Activated naive CD4-positive, alpha-beta T cell treated with anti-CD3 and anti-CD28 coated beads, Interleukin-2, amount 50 U/mL, for 16 hours (primary cell): ENCODE results near the gene ELF1.

ENCODE experiments used
- DNase-seq: peaks from one replicate; pipeline ENCODE4 v3.0.0-alpha.2; 2020

ELF1 gene

DNA sequence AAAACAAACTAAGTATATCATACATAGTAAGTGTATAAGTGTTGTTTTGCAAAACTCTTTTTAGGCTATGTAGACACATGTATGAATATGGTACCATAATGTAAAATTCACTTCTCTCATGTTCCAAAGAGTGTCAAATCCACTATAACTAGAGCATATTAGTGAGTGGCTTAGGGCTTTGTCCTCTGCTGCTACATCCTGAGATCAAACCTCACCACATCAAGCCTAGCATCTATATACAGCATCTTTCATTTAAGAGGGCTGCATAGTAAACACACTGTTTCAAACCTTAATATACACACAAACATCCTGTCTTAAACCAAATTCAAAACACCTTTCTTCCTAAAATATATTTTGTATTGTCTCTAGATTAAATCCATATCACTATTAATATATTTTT is 38.7 kb downstream of the ELF1 start:
- DNase-seq = no peak

DNA sequence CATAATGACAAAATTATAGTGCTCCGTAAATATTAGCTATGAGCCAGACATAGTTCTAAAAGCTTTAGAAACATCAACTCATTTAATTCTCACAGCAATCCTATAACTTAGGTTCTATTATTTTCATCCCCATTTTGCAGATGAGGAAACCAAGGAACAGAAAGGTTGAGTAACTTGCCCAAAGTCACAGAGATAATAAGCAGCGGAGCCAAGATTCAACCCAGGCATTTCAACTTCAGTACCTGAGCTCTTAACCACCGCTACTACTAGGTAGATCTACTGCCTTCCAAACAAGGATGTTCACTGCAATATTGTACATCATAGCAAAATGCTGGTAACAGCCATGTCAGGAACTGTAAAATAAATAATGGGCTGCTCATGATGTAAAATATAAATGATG is 39.9 kb downstream of the ELF1 start:
- DNase-seq = no peak

DNA sequence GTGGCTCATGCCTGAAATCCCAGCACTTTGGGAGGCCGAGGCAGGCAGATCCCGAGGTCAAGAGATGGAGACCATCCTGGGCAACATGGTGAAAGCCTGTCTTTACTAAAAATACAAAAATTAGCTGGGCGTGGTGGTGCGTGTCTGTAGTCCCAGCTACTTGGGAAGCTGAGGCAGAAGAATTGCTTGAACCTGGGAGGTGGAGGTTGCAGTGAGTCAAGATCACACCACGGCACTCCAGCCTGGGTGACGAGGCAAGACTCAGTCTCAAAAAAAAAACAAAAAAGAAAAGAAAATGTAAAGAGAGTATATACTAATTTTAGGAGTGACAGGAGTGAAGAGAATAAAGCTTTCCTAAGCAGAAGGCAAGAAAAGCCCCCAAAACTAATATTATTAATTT is 41.0 kb downstream of the ELF1 start:
- peak; percentile 29 for DNase-seq

DNA sequence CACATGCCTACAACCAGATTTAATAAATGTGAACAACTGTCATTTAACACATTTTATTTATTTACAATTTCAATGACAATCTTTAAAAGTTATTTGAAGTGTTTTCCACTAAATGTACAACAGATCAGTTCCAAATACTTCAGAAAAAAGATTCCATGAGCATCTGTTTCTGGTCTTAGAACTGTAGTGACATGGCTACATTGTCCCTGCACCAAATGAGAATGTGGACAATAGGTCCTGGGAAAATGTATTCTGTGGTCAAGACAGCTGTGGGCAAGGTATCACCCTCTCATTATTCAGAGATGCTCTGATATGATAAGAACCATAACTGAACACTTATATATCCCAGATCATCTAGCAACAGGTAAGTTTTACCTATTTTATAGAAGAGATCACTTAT is 43.7 kb downstream of the ELF1 start:
- DNase-seq = no peak

DNA sequence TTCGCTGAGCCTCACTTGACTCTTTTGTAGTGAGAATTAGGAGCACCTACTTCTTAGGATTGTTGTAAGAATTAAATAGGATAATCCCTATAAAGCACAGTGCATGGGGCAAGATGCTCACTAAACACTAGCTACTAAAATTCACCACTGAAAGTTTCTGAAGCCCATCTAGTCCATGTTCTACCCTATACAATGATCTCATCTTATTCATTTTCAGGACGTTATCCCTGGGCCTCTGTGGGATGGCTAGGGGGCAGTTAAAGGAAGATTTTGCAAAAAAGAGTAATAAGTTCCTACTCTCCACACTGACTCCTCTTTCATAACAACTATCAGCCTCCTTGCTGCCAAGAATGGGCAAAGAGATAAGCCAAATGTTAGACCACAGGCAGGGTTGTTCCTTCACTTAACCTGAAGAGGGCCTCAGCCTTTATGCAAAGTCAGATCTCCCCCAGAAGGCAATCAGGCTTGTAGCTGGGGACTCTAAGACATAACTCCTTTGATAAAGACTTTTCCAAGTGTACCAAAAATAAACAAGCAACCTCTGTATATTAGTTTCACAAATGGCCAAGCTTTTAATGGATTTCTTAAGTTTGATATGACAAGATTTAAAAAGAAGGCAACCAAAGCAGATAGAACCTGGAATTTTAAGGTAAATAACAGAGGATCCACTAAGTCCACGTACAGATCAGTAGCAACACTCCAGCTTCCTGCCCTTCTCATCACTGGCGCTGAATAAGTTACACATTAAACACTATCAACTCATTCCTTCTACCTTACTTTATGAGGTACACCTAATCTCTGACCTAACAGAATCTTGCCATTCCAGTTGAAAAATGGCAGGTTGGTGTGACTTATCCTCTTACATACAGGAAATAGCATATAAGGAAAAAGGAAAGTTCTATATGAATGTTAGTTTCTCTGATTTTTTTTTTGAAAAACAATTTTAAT is 44.4 kb downstream of the ELF1 start:
- peak; percentile 23 for DNase-seq

DNA sequence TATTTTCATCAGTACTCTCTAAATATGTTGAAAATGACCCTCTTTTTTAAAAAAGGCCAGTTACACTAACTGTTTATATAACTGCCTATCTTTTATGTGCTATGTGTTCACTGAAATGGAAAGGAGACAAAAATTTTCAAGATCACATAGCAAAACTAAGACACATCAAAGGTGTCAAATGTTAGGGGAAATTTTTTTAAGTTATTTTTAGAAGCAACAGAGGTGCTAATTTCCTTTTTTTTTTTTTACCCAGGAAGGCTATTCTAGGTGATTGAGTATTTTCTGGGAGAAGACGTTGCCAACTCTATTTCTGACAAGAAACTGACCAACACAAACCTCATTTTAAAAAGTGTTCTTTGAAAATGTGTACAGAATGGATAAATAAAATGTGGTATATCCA is 45.7 kb downstream of the ELF1 start:
- DNase-seq = no peak

DNA sequence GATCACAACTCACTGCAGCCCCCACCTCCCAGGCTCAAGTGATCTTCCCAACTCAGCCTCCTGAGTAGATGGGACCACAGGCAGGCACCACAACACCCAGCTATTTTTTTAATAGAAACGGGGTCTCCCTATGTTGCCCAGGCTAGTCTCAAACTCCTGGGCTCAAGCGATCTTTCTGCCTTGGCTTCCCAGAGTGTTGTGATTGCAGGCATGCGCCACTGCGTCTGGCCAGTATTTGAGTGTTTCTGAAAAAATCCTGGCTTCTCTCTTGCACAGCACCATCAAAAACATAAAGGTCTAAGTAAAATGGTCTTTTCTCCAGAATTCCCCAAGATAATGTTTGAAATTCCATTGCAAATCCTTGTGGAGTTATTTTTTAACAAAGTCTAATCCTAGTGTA is 47.8 kb downstream of the ELF1 start:
- DNase-seq = no peak

DNA sequence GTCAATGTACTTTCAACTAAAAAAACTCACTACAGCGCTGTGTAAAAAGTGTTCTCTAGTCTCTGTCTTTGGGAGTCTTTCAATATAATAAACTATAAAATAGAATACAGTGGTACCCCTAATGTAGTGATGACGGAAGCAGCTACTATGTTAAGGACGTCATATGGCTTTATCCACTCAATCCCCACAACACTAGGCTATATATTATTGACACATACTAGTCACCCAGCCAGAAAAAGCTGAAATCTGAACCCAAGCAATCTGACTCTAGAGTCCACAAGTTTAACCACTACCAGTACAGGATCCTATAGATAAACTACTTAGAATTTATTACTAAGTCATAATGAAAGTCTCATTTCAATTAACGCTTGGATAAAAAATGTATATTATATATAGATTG is 48.3 kb downstream of the ELF1 start:
- DNase-seq = no peak

DNA sequence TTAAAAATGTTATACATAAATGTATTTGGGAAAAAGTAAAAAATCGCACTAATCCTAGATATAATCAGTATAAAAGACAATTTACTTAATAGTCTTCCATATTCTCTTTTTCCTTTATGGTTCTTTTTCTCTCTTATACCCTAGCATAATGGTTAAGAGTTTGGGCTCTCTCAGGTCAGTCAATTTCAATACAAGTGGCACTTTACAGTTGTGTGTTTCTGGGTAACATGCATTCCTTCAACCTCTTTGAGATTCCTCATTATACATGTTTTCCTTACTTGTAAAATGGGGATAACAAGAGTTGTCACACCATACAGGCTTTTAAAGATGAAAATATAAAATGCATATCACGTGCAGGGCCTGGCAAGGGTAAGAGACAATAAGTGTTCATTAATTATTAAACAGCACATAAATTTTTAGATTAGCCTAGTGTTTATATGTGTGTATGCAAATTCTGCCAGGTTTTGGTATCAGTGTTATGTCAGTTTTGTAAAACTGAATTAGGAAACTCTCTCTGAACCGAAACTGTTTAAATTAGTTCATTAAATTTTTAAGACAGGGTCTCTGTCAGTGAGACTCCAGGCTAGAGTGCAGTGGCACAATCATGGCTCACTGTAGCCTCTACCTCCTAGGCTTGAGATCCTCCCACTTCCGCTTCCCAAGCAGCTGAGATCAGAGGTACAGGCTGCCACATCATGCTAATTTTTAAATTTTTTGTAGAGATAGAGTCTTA is 49.8 kb downstream of the ELF1 start:
- DNase-seq = no peak

DNA sequence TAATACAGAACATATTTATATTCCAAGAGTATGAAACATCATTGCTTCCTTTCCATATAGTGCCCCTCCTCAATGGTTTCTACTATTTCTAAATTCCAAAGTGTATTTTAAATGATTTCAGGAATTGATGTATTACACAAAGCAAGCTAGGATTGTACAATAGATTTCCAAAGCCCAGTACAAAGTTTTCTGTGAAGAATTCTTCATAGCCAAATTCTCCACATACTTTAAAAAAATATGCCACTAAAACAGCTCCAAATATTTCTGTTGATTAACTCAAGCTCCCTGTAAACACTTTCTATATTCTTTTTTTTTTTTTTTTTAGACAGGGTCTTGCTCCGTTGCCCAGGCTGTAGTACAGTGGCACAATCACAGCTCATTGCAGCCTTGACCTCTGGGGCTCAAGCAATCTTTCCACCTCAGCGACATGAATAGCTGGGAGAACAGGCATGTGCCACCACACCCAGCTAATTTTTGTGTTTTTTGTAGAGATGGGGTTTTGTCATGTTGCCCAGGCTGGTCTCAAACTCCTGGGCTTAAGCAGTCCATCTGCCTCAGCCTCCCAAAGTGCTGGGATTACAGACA is 50.6 kb downstream of the ELF1 start:
- DNase-seq = no peak

DNA sequence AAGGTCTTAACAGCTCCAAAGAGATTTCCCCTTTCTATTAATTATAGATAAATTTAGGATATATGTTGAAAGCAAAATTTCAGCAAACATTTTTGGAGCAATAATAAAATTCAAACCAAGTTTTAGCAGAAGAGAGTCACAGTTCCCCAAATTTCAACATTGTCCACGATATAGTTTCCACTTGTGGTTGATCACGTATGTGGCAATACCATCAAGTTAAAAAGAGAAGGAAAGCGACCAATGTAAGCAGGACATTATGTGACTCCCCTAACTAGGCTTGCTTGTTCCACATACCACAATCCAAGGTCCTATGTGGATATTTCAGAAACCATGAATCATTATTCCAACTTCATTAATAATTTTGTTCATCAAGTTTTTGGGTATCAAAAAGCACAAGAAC is 52.8 kb downstream of the ELF1 start:
- DNase-seq = no peak

DNA sequence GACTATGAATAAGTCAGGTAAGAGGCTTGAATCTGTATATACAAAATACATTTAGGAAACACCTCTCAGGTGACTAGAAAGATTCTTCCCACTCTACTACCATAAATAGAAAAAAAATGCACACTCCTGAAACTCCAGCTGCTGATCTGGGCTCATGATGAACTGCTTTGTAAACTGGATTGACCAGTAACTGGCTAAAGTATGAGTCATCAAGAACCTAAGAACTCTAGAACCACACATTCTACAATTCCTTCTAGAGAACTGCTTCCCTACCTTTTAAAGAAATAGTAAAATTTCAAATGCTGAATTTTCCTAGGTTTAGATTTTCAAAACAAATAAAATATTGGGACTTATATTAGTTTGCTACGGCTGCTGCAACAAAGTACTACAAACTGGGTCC is 55.2 kb downstream of the ELF1 start:
- no peak for DNase-seq

DNA sequence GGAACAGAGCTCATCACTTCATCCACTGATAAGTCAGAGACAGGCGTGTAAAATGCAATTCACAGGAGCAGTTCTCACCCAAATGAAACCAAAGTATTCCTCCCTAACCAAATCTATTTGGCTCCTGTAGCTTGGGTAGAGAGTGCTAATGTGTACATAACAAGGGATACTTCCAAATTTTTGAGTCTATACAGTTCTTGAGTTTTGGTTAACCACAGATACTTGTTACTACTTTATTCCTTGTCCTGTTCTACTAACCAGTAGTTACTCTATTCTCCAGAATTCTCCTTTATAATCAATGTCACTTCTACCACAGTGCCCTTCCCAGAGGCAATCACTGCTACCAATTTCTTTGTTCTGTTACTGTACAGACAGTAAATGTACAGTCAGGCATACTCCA is 57.3 kb downstream of the ELF1 start:
- DNase-seq = no peak

DNA sequence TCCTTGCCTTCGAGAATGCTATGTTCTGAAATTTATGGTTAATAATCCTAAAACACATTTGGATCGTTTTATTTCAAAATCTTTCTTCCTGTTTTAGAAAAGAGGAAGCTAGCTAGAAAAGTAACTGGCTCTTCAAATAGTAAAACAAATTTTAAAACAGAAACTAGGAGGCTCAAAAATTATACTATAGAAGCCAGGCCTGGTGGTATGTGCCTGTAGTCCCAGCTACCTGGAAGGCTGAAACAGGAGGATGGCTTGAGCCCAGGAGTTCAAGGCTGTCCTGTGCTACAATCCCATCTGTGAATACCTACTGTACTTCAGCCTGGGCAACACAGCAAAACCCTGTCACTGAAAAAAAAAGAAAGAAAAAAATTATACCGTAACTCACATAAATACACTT is 57.9 kb downstream of the ELF1 start:
- no peak for DNase-seq

DNA sequence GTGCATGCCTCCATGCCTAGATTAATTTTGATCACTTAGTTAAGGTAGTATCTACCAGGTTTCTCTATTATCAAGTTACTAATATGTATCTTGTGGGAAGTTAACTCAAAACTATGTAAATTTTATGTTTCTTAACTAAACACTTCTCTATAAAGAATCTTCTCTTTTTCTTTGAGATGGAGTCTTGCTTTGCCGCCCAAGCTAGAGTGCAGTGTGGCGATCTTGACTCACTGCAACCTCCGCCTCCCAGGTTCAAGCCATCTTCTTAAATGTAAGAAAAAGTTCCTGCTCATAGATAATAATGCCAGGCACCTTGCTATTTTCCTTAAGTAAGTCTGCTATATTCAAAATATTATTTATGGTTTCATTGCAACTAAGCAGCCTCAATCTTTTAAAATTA is 58.4 kb downstream of the ELF1 start:
- DNase-seq = no peak

DNA sequence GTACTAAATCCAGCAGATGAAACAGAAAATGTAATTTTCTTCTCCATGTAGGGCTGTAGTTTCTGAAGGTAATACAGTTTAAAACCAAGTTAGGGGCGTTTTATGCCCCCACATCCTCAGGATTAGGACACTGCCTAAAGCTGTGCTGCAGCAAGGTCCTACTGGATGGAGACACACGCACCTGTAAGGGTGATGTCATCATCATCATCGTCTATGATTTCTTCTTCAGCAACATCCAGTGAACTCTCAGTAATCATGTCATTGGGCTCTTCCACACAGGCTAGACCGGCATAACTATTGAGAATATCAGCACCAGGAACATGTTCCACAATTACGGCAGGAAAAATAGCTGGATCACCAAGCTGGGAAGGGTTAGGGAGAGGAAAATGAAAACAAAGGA is 60.5 kb downstream of the ELF1 start:
- no peak for DNase-seq

DNA sequence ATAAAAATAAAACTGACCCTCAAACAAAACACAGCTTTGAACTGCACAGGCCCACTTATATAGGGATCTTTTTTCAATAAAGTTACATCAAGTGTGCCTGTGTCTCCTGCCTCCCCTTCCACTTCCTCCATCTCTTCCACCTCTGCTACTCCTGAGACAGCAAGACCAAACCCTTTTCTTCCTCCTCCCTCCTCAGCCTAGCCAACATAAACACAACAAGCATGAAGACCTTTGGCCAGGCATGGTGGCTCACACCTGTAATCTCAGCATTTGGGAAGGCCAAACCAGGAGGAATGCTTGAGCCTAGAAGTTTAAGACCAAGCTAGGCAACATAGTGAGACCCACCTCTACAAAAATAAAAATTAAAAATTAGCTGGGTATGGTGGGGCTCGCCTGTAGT is 72.6 kb downstream of the ELF1 start:
- DNase-seq = no peak

DNA sequence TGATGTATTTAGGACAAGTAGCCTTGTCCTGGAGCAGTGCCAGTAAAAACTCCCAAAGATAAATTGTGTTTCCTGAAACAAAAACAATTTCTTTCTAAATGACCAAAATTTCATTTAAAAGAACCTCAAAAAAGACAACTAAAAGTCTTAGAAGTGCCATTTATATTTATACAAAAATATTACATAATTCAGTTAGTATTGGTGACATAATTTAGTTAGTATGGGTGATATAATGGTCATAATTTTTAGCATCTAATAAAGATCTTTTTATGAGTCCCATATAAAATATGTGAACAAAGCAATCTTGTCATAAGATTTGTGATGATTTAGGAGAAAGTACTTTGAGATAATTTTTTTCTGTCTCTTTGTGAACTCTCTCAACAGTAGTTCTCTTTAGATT is 76.0 kb downstream of the ELF1 start:
- DNase-seq = no peak

DNA sequence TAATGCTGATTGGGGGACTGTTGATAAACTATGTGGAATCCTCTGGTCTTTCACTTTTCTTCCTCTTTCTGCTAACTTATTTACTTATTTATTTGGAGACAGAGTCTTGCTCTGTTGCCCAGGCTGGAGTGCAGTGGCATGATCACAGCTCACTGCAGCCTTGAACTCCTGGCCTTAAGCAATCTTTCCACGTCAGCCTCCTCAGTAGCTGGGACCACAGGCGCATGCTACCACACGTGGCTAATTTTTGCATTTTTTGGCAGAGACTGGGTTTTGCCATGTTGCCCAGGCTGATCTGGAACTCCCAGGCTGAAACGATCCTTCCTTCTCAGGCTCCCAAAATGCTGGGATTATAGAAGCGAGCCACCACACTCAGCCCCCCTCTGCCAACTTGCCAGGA is 77.5 kb downstream of the ELF1 start:
- DNase-seq = no peak

DNA sequence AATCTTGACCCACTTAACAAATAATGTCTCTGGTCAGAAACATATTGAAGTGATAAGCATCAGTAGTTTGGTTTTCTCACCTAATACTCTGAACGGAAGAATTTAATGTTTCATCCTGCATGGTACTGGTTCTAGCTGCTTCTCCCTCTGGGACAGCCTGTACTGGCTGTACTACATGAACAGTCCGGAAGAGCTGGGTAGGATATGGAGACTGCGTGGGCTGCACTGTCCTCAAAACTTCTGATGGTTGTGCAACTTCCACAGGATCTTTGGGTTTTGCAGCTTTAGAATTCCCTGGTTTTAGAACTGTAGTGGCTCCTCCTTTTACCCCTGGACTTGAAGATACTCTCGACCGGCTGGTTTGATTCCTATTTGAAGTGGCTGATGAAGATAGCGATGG is 78.3 kb downstream of the ELF1 start:
- no peak for DNase-seq

DNA sequence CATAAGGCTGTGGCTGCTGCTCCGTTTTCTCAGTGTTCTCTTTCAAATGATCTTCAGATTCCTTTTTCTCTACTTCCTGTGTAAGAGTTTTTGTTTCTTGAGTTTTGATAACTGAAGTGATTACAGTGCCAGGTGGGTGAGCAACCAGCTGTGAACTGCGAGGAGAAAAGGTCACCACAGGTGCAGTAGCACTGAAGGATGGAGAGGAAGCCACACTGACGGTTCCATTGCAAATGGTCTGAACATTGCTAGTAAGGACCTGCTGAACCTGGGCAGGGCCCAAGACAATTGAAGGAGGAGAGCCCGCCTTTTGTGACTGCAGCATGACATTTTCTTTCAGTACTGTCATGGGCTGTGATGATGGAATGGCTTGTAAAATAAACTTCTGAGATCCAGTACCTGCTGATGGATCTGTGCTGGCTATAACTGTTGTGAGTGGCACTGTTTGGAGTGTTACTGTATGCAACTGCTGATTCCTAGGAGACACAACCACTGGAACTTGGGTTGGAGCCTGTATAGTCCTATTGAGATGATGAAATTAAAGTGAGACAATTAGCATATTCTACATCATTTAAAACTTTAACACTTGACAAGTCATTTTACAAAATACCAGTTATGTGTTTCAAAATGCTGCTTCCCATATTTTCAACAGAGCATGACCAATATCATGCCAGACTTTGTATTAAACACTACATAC is 85.5 kb downstream of the ELF1 start:
- DNase-seq = no peak

DNA sequence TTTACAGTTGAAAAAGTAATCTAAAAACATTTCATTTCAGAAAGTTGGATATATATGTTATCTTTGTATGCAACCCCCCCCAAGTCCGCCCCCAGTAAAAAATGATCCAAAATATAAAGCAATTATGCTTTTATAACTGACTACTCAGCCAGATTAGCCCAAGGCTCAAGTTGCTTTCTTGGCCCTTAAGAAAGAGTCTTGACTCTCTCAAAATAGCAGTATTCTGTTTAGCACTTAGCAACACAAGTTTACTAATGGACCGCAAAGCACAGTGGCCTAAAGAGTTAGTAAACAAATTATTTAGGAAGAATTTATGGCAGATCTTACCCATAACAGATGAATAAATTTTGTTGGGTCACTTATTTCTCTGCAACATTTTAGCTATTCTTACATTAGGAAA is 86.9 kb downstream of the ELF1 start:
- DNase-seq = no peak

DNA sequence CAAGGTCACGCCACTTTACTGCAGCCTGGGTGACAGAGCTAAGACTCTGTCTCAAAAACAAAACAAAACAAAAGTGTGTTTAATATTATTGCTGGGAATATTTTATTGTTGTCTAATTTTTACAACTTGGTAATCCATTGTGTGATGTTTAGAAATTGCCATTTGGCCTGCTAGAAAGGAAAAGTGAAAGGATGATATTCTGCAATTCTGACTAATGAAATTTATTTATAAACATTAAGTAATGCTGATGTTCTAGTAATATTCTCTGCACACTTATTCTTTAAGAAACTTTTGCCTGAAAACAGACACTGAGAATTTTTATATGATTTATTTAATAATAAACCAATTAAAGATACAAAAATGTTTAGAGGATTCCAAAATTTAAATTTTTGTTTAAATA is 87.4 kb downstream of the ELF1 start:
- no peak for DNase-seq
